ENCODE results near the gene EPHB3.

EPHB3 gene

GRCh38 chr3:184564685-184565385 lies 3.2 kb downstream of the EPHB3 start:
- DNase-seq (ENCODE audit: low spot score), result no peak

DNA sequence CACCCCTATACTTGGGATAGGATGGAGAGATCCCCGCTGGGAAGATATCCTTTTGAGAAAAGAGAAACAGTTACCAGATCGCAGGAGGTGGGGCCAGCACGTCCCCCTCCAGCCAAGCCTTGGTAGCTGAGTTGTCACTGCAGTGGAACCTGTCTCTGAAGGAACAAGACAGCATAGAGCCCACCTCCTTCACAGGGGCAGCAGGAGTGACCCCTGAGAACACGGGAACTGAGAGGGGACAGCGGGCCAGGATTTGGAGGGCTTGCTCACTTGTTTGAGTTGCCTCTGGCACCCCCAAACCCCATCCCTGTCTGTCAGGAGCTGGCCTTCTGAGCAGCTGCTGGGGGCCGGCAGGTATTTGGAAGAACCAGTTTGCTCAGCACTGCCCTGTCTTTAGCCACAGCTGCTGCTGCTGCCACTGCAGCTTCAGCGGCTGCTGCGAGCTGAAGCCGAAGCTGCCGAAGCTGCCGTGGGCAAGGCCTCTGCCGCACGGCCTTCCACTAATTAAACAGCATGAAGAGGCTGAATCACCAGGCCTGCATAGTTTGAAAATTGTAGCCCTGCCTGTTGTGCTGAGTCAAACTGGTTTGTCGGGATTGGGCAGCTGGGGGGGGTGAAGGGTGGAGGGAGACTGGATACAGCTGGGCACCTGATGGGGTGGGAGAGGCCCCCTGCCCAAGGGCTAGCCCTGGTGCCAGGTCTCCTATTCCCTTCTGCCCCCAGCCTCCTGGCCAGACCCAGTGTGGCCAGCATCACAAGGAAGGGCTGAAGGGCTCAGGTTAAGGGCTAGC lies 4.0 kb downstream of the EPHB3 start:
- peak; percentile 84 for DNase-seq (ENCODE audit: low spot score)

GRCh38 chr3:184566441-184567414 lies 5.1 kb downstream of the EPHB3 start:
- DNase-seq (ENCODE audit: low spot score), result no peak

- no peak for DNase-seq (ENCODE audit: low spot score)
Observed at GRCh38 chr3:184567946-184568559, 6.5 kb downstream of the EPHB3 start.

DNA sequence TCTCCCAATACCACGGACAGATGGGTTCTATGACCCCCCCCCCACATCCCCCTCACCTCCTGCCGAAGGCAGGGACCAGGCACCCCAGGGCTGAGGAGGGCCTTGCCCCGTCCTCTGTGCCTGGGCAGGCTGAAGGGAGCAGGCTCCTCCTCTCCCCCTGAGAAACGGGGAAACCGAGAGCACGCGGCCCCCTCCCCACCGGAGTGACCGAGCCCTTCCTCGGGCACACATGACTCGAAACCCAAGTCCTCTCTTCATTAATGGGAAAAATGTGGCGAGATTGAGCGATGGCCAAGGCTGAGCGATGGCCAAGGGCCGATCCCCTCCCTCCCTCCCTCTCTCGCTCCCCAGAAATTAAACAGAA lies 7.0 kb downstream of the EPHB3 start:
- DNase-seq (ENCODE audit: low spot score), result no peak

GRCh38 chr3:184568924-184569829 lies 7.6 kb downstream of the EPHB3 start:
- DNase-seq (ENCODE audit: low spot score), result peak; percentile 94

DNA sequence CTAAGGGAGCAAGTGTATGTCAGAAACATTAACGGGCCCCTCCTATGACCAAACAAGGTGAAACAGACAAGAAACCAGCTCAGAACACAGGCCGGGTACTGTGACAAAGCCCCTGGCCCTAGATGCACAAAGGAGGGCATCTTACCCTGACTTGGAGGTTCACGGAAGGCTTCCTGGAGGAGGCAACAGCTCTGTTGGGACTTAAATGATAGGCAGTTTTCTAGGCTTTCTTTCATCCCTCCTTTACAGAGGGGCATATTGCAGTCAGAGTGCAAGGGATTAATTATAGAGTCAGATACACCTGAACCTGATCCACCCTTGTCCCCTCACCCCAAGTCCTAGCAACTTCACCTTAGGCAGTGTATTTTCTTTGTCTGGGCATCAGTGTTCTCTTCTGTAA lies 8.4 kb downstream of the EPHB3 start:
- DNase-seq (ENCODE audit: low spot score), result no peak

- no peak for DNase-seq (ENCODE audit: low spot score)
Observed at GRCh38 chr3:184570489-184570888, 8.9 kb downstream of the EPHB3 start.

DNA sequence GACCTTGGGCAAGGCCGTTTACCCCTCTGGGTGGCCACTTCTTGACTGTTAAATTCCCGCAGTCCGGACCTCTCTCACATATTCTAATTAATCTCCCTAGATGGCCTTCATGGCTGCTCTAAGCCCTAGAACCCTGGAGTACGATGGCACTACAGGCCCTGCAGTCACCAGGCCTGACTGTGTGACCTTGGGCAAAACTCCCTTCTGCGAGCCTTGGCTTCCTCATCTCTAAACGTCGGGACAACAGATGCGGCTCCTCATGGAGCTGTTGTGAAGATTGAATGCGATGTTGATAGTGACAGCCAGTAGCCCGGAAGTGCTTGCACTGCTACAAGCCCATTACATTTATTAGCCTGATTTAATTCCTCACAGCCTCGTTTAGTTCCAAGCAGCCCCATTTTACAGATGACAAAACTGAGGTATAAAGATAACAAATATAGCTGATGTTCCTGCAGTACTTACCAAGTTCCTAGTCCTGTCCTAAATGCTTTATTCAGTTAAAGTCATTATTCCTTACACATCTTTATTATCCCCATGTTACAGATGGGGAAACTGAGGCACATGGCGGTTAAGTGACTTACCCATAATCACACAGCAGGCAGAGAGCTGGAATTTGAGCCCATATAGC lies 10.3 kb downstream of the EPHB3 start:
- no peak for DNase-seq (ENCODE audit: low spot score)

- DNase-seq (ENCODE audit: low spot score), result no peak
Observed at GRCh38 chr3:184572633-184573270, 11.2 kb downstream of the EPHB3 start.

- no peak for DNase-seq (ENCODE audit: low spot score)
Observed at GRCh38 chr3:184574515-184575417, 13.2 kb downstream of the EPHB3 start.

- no peak for DNase-seq (ENCODE audit: low spot score)
Observed at GRCh38 chr3:184575701-184576100, 14.1 kb downstream of the EPHB3 start.

GRCh38 chr3:184576457-184577240 lies 15.1 kb downstream of the EPHB3 start:
- no peak for DNase-seq (ENCODE audit: low spot score)

DNA sequence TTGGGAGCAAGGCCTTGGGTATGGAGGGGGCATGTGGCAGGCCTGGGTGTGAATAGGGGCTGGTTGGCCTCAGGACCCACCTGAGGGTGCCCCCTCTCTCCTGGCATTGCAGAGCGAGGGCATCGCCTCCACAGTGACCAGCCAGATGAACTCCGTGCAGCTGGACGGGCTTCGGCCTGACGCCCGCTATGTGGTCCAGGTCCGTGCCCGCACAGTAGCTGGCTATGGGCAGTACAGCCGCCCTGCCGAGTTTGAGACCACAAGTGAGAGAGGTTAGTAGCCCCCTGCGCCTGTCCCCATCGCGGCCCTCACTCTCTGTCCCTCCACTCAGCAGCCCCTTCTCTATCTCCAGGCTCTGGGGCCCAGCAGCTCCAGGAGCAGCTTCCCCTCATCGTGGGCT lies 16.0 kb downstream of the EPHB3 start:
- DNase-seq (ENCODE audit: low spot score), result no peak

GRCh38 chr3:184578218-184578617 lies 16.6 kb downstream of the EPHB3 start:
- DNase-seq (ENCODE audit: low spot score), result no peak

DNA sequence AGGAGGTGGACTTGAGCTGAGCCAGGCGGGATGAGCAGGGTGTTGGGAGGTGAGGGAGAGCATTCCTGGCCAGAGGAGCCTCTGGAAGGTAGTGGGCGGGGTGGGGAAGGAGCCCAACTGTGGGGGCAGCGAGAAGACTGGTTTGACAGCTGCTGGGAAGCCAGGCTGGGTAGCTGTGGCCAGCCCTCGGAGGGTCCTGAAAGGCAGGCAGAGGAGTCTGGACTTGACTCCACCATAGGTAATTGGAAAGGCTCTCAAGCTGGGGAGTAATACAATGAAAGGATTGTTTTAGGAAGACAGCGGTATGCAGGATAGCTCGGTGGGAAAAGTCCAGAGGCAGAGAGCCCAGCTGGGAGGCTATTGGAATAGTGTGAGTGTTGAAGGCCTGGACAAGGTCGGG lies 17.2 kb downstream of the EPHB3 start:
- DNase-seq (ENCODE audit: low spot score), result no peak

GRCh38 chr3:184579513-184579912 lies 17.9 kb downstream of the EPHB3 start:
- no peak for DNase-seq (ENCODE audit: low spot score)

DNA sequence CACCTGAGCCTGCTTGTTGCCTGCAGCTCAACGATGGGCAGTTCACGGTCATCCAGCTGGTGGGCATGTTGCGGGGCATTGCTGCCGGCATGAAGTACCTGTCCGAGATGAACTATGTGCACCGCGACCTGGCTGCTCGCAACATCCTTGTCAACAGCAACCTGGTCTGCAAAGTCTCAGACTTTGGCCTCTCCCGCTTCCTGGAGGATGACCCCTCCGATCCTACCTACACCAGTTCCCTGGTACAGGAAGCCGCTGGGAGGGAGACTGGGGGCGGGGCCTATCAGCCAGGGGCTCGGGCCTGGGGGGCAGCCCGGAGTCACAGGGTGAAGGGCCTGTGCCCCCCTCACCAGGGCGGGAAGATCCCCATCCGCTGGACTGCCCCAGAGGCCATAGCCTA lies 18.8 kb downstream of the EPHB3 start:
- DNase-seq (ENCODE audit: low spot score), result no peak
